Effector CD8-positive, alpha-beta T cell (primary cell): Measurements from ENCODE around the gene RSL1D1.
"Not testable (repeated sequence)": the region's sequence is repeated elsewhere in the genome, so short reads cannot be mapped to it uniquely, and the experiment has no call there.

ENCODE experiments used
- DNase-seq: peaks from one replicate; lab custom pipeline; 2025; lab: John Stamatoyannopoulos, UW

Gene RSL1D1

DNA sequence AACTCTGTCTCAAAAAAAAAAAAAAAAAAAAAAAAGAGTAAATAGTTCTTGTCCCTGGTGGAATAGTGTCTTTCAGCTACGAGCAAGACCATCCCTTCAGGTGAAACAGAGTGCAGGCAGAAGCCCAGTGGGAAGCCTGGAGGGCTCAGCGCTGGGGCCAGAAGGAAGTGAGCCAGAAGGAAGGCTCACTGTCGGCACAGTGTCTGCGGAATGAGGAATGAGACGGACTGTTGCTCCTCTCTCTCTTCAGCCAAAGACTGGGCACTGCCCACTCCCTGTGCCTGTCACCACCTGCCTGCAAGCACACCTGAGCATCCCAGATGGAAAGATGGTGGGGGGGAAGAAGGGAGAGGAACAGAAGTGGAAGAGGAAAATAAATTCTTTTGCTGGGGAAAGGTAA is 7.5 kb downstream of the RSL1D1 start:
- DNase-seq: no peak

- DNase-seq: no peak
Observed at GRCh38 chr16:11843206-11843605, 8.1 kb downstream of the RSL1D1 start.

DNA sequence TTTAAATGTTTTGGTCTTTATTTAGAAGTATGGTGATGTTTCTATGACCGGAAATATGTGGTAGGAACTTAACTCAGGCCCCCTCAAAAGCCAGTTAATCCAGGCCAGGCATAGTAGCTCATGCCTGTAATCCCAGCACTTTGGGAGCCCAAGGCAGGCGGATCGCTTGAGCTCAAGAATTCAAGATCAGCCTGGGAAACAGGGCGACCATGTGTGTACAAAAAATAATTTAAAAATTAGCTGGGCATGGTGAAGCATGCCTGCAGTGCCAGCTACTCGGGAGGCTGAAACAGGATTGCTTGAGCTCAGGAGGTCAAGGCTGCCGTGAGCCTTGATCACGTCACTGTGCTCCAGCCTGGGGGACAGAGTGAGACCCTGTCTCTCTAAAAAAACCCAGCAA is 10.3 kb downstream of the RSL1D1 start:
- no peak for DNase-seq

DNA sequence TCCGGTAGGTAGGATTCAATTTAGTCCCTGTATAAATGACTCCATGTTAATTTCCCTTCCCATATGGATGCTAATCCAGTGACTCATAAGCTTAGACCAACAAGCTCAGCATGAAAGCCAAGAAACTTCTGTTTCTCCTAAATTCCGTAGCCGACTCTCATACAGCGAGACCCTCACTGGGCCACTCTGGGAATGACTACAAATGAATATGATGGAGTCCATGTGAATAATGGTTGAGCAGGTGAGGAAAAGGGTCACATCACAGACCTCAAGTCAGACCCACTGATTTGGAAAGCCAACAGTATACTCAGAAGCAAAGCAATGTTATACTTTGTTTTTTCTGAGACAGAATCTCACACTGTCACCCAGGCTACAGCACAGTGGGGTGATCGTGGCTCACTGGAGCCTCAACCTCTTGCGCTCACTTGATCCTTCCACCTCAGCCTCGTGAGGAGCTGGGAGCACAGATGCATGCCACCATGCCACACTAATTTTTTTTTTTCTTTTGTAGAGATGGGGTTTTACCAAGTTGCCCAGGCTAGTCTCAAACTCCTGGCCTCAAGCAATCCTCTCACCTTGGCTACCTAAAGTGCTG is 14.6 kb downstream of the RSL1D1 start:
- no peak for DNase-seq

DNA sequence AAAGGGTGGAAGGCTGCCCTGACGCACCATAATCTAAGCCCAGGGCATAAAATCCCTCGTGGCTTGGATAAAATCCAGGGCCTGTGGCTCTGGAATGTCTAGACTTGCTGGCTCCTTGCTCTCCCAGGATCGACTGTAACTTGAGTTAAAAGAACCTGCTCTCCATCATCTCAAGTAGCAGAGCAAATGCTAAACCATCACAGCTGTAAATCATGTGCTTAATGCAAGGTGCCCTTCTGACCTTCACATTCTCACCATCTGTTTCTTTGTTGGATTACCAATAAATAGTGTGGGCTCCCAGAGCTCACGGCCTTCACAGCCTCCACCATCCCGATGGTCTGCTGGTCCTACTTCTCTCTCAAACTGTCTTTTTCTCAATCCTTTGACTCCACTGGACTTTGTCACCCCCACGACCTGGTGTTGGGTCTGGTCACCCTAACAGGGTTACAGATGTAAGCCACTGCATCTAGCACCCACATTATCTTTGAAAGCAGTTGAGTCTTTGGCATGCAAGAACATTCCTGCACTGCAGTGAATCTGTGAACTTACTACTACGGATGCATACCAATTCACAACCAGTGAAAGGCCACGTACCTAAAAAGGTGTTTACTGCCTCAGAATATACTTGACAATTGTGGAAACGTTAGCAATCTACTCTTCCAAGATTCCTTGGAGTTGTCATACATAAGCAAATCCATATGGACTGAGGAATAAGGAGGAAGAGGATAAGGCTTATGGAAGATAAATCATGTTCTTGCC is 15.3 kb downstream of the RSL1D1 start:
- no peak for DNase-seq

- DNase-seq: no peak
Observed at GRCh38 chr16:11835309-11835708, 16.0 kb downstream of the RSL1D1 start.

DNA sequence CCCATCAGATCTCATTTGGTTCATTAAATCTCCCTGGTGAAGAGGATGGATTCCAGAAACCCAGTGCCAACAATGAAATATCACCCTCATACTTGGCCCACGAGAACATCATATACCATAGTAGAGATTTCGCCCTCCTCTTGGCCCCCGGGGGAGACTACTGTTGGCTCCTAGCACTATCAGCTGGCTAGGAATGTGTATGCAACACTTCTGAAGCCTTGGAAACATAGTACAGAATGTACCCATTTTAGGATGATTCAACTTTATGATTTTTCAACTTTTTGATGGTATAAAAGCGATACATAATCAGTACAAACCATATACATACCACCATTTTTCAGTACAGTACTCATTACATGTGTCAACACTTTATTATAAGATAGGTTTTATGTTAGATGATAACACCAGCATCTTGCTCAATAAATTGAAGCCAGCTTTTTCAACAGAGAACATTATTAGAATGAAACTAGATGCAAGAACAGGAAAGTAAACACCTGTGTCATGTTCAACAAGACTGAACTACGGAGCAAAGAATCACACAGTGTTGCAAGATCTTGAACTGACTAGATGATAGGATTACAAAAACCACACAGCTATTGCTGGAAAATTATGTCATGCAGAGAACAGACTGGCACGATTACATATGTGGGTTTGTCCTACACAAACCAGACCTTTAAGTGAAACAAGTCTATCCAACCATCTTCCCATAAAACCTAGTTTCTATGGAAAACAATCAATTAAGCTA is 17.2 kb downstream of the RSL1D1 start:
- no peak for DNase-seq

- DNase-seq: no peak
Observed at GRCh38 chr16:11828696-11829095, 22.6 kb downstream of the RSL1D1 start.

DNA sequence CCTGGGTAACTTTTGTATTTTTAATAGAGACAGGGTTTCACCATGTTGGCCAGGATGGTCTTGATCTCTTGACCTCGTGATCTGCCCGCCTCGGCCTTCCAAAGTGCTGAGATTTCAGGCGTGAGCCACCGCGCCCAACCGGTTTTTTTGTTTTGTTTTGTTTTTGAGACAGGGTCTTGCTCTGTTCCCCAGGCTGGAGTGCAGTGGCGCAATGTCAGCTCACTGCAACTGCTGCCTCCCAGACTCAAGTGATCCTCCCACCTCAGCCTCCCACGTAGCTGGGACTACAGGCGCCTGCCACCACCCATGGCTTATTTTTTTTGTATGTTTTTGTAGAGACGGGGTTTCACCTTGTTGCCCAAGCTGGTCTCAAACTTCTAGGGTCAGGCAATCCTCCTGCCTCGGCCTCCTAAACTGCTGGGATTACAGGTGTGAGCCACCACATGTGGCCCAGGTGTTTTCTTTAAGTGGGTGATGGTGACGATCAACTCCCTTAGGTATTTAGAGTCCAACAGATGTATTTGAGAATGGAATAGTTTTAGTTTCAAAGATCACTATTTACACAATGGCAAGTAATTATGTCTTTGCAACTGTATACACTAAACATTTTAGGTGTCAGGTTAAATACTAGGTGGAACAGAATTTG is 25.7 kb downstream of the RSL1D1 start:
- not testable (repeated sequence) for DNase-seq

GRCh38 chr16:11824362-11824761 is 27.0 kb downstream of the RSL1D1 start:
- DNase-seq: no peak

DNA sequence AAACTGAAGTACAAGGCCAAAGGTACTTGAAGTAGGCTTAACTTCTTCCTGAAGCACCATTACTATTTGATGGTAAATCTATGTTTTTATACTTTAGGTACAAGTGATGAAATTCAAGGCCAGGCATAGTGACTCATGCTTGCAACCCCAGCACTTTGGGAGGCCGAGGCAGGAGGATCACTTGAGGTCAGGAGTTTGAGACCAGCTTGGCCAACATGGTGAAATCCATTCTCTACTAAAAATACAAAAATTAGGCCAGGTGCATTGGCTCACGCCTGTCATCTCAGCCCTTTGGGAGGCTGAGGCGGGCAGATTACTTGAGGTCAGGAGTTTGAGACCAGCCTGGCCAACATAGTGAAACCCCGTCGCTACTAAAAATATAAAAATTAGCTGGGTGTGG is 27.7 kb downstream of the RSL1D1 start:
- DNase-seq: not testable (repeated sequence)

GRCh38 chr16:11819798-11820197 is 31.5 kb downstream of the RSL1D1 start:
- no peak for DNase-seq

- not testable (repeated sequence) for DNase-seq
Observed at GRCh38 chr16:11818970-11819369, 32.4 kb downstream of the RSL1D1 start.

DNA sequence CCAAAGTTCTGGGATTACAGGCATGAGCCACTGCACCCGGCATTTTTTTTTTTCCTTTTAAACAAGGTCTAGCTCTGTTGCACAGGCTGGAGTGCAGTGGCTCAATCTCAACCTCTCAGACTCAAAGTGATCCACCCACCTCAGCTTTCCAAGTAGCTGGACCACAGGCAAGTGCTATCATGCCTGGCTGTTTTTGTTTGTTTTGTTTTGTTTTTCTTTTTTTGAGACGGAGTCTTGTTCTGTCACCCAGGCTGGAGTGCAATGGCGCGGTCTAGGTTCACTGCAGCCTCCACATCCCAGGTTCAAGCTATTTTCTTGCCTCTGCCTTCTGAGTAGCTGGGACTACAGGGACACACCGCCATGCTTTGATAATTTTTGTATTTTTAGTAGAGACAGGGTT is 35.2 kb downstream of the RSL1D1 start:
- no peak for DNase-seq

GRCh38 chr16:11814800-11815199 is 36.5 kb downstream of the RSL1D1 start:
- not testable (repeated sequence) for DNase-seq

- DNase-seq: no peak
Observed at GRCh38 chr16:11806721-11807120, 44.6 kb downstream of the RSL1D1 start.

DNA sequence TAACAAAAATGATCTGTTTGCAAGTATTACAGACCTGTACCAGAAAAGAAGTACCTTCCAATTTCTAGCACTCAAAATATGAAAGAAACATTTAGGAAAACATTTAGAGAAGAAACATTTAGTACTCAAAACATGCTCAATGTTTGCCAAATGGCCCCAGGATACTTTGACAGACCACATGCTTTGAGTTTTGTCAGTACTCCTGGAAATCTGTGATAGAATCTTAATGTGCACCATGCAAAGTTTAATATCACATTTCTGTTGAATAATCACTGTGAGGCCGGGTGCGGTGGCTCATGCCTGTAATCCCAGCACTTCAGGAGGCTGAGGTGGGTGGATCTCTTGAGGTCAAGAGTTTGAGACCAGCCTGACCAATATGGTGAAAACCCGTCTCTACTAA is 45.8 kb downstream of the RSL1D1 start:
- no peak for DNase-seq

DNA sequence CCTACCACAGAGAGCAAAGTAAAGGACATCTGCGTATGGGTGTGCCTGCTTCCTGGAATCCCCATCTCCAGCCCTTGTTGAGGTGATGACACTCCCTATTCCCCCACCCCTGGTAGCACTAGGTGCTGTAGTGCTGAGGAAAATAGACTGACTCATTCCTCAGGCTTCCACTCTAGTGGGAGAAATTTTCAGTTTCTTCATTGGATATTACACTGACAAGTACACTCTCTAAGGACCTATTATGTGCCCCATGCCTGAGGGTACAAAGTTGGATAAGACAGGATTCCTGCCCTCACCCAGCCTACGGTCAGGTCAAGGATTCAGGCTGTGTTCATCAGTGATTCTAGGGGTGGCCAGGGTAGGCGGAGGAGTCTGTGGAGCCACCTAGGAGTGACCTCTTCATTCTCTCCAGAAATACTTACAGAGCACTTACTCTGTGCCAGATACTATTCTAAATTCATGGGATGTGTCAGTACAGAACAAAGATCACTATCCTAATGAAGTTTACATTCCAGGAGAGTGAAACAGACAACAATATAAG is 49.8 kb downstream of the RSL1D1 start:
- no peak for DNase-seq

DNA sequence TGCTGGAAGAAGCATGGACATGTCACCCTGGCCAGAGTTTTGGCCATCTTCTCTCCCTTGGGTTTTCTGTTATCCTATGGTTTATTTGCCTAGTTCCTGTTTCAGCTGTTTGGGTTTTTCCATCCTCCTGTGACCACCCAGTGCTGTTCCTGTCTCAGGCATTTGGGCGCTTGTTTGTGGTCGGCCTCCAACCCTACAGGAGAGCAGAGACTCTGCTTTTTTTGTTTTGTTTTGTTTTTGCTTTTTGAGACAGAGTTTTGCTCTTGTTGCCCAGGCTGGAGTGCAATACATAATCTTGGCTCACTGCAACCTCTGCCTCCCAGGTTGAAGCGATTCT is 51.0 kb downstream of the RSL1D1 start:
- no peak for DNase-seq

- peak; percentile 3 for DNase-seq
Observed at GRCh38 chr16:11799509-11800381, 51.6 kb downstream of the RSL1D1 start.

- no peak for DNase-seq
Observed at GRCh38 chr16:11799017-11799381, 52.3 kb downstream of the RSL1D1 start.

DNA sequence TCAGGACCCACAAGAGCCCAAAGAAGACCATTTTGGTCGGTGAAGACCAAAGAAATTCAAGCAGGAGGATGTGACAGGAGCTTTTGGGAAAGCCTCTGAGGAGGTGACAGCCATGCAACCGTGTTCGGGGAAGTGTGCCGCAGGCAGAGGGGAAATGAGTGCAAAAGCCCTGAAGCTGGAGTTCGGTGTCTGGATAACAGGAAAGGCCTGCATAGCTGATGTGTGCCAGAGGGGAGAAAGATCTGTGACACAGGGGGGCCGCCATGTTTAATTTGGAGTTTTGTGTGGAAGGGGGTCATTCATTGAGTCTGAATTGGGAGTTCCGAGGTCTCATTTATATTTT is 53.4 kb downstream of the RSL1D1 start:
- DNase-seq: peak; percentile 18
